Testis (tissue), 3 donors: ENCODE results near the gene SGTB. TPM values are rescaled to one million over a fixed set of nuclear protein-coding genes. Genes with fewer than 3 reads are reported as not detected.

Source experiments
- DNase-seq: peaks from one replicate; pipeline ENCODE4 v3.0.0-alpha.2; 2019
- H3K27ac ChIP-seq, 2 donors: fragments of 200-600 bp; sonication (generic); one replicate each; pipeline ENCODE4 v1.5.1; 2019
- H3K27me3 ChIP-seq: fragments of 200-600 bp; sonication (generic); one replicate; pipeline ENCODE4 v1.5.1; 2019
- H3K36me3 ChIP-seq: fragments of 200-600 bp; sonication (generic); one replicate; pipeline ENCODE4 v1.5.1; 2017; ENCODE audit warnings: low read depth; ENCODE audit errors: missing control alignments
- H3K4me1 ChIP-seq: fragments of 200-600 bp; sonication (generic); one replicate; pipeline ENCODE4 v1.5.1; 2019
- H3K4me3 ChIP-seq, 2 donors: fragments of 200-600 bp; sonication (generic); one replicate each; pipeline ENCODE4 v1.5.1; 2017 to 2019
- H3K9me3 ChIP-seq: fragments of 200-600 bp; sonication (generic); one replicate; pipeline ENCODE4 v1.5.1; 2017
- CTCF ChIP-seq, 3 experiments: fragments of 450-650 bp in 2 of 3; fragments of 200-600 bp in 1 of 3; sonication (generic) in 1 of 3; IDR thresholded peaks; one replicate each; pipeline ENCODE4 v1.5.1; 2016 to 2019; ENCODE audit warnings: antibody characterized with exemption in 3 of 3, mild to moderate bottlenecking in 2 of 3, moderate library complexity in 1 of 3
- POLR2A ChIP-seq: fragments of 450-650 bp; IDR thresholded peaks from one replicate; pipeline ENCODE4 v1.6.1; 2017; ENCODE audit warnings: antibody characterized with exemption, mild to moderate bottlenecking, moderate library complexity
- WGBS, 2 donors: methylation state at CpG; one replicate each; pipeline ENCODE4 v1.1.5; 2018; 5-methylcytosine and 5-hydroxymethylcytosine counted together
- intact Hi-C: fragments of 100-400 bp; cut with DNase I; formaldehyde crosslinking; loops from one replicate; pipeline ENCODE4 v1.15.1; 2023; ENCODE audit warnings: low total_unique reads
- polyA plus RNA-seq: library from polyadenylated mRNA; stranded (reverse); fragments of 350-450 nt; fragmentation: Illumina TruSeq; extraction: RNeasy Lipid Tissue Mini Kit (QIAGEN cat#74804); gene quantifications from one replicate; pipeline ENCODE4 v1.2.3, GENCODE V29; 2014; ENCODE audit warnings: low read depth, low replicate concordance; ENCODE audit not compliant: insufficient read depth
- total RNA-seq, 2 donors: library from RNA; depleted of rRNA; stranded (reverse); fragments of >200 nt; gene quantifications; one replicate each; pipeline ENCODE4 v1.2.3, GENCODE V29; 2016

Gene SGTB
- total and polyA plus RNA-seq, 3 donors from 2014 or later, result 2.3 to 4.5 (median 3.8) TPM

- DNase-seq, result no peak
- no peaks in the 10 kb centered on the region for H3K36me3 ChIP-seq
- WGBS, 2 donors, result 84 to 91% methylated on average over 4 of the region's 4 CpGs
Observed at GRCh38 chr5:65699338-65699737, 22.6 kb downstream of the SGTB start.

GRCh38 chr5:65696892-65697291, 25.0 kb downstream of the SGTB start:
- Histone ChIP-seq H3K4me3 (no peak overlapping the region), H3K36me3 (no peaks in the 10 kb centered on the region), H3K27me3 (no peaks in the 10 kb centered on the region), H3K4me1 (no peaks in the 10 kb centered on the region), H3K27ac (no peak overlapping the region), H3K9me3 (no peaks in the 10 kb centered on the region)
- TF ChIP-seq POLR2A (no peak), CTCF (IDR thresholded peaks at IDR 0.05) (no peak)
- no peak for DNase-seq
- intact Hi-C loops, result no loop called here

More at GRCh38 chr5:65699338-65699737, 22.6 kb downstream of the SGTB start:
- no peaks in the 10 kb centered on the region for H3K9me3 ChIP-seq
- H3K4me3 ChIP-seq, result no peak overlapping the region
- no peaks in the 10 kb centered on the region for H3K4me1 ChIP-seq
- H3K27ac ChIP-seq, result no peak overlapping the region
- TF ChIP-seq CTCF (IDR thresholded peaks at IDR 0.05) (no peak), POLR2A (no peak)
- intact Hi-C loops, result no loop called here
- no peaks in the 10 kb centered on the region for H3K27me3 ChIP-seq

GRCh38 chr5:65695896-65696295, 26.0 kb downstream of the SGTB start:
- WGBS, 2 donors, result 79 to 85% methylated on average over 4 of the region's 4 CpGs
- Histone ChIP-seq H3K27me3 (no peaks in the 10 kb centered on the region), H3K4me3 (no peak overlapping the region), H3K27ac (no peak overlapping the region), H3K9me3 (no peaks in the 10 kb centered on the region), H3K4me1 (no peaks in the 10 kb centered on the region), H3K36me3 (no peaks in the 10 kb centered on the region)
- TF ChIP-seq POLR2A (no peak), CTCF (IDR thresholded peaks at IDR 0.05) (no peak)
- DNase-seq, result no peak
- intact Hi-C loops, result no loop called here

- intact Hi-C loops, result no loop called here
- Histone ChIP-seq H3K4me3 (no peak overlapping the region), H3K36me3 (no peaks in the 10 kb centered on the region), H3K27ac (no peak overlapping the region), H3K9me3 (no peaks in the 10 kb centered on the region), H3K27me3 (no peaks in the 10 kb centered on the region), H3K4me1 (no peaks in the 10 kb centered on the region)
- 70 to 80% methylated on average over 4 of the region's 4 CpGs for WGBS, 2 donors
- no peak for TF ChIP-seq POLR2A
- TF ChIP-seq CTCF (IDR thresholded peaks at IDR 0.05), result no peak
- no peak for DNase-seq
Observed at GRCh38 chr5:65695162-65695755, 26.6 kb downstream of the SGTB start.

- H3K36me3 ChIP-seq, result no peaks in the 10 kb centered on the region
- no peak overlapping the region for H3K4me3 ChIP-seq
- 93 to 97% methylated on average over 2 of the region's 2 CpGs for WGBS, 2 donors
- H3K27ac ChIP-seq, result no peak overlapping the region
- H3K4me1 ChIP-seq, result no peaks in the 10 kb centered on the region
- intact Hi-C loops, result no loop called here
- H3K27me3 ChIP-seq, result no peaks in the 10 kb centered on the region
- DNase-seq, result no peak
- H3K9me3 ChIP-seq, result no peaks in the 10 kb centered on the region
- TF ChIP-seq CTCF (IDR thresholded peaks at IDR 0.05) (no peak), POLR2A (no peak)
Observed at GRCh38 chr5:65693121-65693520, 28.8 kb downstream of the SGTB start.
